GM19043 (cell line): Measurements from ENCODE around the gene NHSL1.

Source experiments
- ATAC-seq: cut with Tn5 transposase; IDR thresholded peaks from one replicate; pipeline ENCODE4 v1.9.1; 2021; ENCODE audit warnings: low read depth; ENCODE audit not compliant: unreplicated experiment

NHSL1 gene, protein sequence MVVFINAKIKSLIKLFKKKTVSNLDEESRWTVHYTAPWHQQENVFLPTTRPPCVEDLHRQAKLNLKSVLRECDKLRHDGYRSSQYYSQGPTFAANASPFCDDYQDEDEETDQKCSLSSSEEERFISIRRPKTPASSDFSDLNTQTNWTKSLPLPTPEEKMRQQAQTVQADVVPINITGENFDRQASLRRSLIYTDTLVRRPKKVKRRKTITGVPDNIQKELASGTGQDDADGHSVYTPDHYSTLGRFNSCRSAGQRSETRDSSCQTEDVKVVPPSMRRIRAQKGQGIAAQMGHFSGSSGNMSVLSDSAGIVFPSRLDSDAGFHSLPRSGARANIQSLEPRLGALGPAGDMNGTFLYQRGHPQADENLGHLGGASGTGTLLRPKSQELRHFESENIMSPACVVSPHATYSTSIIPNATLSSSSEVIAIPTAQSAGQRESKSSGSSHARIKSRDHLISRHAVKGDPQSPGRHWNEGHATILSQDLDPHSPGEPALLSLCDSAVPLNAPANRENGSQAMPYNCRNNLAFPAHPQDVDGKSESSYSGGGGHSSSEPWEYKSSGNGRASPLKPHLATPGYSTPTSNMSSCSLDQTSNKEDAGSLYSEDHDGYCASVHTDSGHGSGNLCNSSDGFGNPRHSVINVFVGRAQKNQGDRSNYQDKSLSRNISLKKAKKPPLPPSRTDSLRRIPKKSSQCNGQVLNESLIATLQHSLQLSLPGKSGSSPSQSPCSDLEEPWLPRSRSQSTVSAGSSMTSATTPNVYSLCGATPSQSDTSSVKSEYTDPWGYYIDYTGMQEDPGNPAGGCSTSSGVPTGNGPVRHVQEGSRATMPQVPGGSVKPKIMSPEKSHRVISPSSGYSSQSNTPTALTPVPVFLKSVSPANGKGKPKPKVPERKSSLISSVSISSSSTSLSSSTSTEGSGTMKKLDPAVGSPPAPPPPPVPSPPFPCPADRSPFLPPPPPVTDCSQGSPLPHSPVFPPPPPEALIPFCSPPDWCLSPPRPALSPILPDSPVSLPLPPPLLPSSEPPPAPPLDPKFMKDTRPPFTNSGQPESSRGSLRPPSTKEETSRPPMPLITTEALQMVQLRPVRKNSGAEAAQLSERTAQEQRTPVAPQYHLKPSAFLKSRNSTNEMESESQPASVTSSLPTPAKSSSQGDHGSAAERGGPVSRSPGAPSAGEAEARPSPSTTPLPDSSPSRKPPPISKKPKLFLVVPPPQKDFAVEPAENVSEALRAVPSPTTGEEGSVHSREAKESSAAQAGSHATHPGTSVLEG (N-terminal part only)

DNA sequence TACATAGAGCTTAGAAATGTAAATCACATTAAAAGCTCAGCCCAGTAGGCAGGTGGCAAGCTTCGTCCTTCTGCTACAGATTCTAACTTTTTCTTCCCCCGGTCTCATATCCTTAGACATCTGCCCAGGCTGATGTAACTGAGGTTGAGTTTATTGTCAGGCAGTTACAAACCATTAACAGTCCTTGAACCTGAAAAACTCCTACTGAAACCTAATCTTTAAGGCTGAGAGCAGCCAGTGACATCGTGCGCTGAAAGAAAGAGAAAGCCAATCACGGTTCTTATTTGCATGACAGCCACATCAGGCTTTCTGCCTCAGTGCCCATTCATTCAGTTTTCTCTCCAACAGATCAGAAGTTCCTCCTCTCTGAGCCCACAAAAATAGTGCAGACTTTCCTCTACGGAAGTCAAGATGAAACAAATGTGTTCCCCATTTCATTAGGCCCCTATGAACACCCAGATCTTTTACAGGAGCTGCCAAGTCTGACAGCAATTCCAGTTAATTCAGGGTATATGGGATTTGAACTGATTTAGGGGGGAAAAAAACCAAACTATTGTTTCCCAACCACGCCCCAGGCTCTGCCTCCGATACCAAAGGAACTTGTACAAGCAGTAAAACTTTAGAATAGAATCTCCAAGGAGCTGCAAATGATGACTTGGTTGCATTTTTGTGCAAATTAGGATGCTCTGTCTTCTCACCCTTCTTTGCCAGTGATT is at the start of gene NHSL1:
Gene NHSL1, minus strand, starts transcription at position 192 of the 716 bp plus-strand sequence. CDS start 204 bp downstream, outside the sequence.
- ATAC-seq, result peak; percentile 99

GRCh38 chr6:138546733-138547185 is 47.5 kb upstream of the NHSL1 start:
- no peak for ATAC-seq

DNA sequence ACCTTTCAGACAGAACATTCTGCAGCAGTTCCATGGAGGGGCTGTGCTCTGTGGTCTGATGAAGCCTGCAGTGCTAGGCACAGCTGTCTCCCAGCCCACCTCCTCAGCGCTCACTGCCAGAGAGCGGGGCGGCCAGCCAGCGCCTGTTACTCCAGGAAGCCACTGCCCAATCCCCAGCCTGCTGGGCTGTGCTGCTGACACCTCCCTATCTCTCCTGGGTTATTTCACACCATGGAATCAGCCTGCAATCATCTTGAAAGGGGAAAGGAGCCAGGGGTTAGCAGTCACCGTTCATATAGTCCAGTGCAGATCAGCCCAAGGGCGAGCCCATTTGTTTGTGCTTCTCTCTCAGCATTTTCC is 46.3 kb upstream of the NHSL1 start:
- ATAC-seq, result no peak

DNA sequence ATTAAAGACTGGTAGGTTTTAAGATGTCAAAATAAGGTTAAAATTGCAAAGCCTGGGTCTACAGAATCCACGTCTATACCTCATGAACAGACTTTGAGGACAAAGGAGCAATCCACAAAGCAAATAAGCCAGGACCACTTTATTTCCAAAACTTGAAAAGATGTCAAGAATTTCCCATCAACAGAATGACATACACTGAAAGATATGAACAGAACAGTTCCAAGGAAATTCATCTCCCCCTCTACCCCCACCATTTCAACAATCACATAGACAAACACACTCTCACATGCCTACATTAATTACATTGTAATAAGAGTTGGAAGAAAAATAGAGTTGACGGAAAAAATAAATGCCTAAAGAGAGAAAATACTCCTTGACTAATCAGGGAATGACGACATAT is 45.2 kb upstream of the NHSL1 start:
- no peak for ATAC-seq

DNA sequence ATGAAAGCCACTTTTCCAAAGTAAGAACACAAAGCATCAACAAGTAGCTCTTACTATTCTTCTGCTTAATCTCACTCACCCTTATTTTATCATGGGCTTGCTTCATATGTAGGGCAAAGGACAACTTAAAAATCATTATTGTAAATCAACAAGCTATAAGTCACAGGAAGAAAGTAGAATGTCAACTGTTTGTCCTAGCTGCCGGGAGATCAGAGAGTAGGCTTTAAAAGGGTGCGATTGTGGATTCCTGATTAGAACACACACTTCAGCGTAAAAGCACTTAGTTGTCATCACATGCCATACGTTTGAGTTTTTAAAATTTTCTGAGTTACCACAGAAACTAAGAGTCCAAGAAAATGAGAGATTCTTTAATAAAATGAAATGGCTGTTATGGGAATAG is 44.4 kb upstream of the NHSL1 start:
- ATAC-seq, result no peak

DNA sequence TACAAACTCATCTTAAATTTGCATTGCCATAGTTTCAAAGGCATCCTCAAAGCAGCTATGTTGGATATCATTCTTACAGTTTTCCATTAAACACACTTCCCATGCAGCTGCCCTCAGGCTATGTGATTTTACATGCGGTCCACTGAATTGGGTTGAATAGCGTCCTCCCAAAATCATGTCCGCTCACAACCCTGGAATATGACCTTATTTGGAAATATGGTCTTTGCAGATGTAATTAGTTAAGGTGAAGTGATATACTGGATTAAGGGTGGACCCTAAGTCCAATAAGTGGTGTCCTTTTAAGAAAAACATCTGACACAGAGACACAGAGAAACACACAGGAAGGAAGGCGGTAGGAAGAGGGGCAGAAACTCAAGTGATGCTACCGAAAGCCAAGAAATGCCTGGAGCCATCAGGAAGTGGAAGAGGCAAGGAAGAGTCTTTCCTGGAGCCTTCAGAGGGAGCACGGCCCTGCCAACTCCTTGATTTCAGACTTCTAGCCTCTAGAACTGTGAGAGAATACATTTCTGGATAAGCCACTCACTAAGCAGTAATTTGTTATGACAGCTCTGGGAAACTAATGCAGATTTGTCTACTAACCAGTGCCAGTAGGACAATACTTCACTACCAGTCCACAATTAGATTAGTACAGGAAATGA is 42.7 kb upstream of the NHSL1 start:
- ATAC-seq, result no peak

DNA sequence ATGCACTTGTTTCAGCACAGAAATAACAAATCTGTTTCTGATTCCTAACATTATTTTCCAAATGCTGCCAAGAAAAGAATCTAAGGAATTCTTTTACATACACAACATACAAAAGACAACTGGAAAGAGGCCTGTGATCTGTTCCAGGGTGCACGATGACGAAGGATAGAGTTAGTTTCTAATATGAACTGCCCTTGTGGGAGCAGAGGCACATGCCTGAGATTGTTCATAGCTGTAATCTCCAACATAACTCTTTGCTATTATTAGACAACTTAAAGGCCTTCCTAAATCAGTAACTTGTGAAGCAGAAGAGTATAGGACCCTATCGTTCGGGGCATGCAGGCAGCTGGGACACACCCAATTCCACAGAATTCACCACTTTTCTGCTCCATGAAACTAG is 41.2 kb upstream of the NHSL1 start:
- ATAC-seq, result no peak

- no peak for ATAC-seq
Observed at GRCh38 chr6:138539876-138540275, 40.6 kb upstream of the NHSL1 start.

DNA sequence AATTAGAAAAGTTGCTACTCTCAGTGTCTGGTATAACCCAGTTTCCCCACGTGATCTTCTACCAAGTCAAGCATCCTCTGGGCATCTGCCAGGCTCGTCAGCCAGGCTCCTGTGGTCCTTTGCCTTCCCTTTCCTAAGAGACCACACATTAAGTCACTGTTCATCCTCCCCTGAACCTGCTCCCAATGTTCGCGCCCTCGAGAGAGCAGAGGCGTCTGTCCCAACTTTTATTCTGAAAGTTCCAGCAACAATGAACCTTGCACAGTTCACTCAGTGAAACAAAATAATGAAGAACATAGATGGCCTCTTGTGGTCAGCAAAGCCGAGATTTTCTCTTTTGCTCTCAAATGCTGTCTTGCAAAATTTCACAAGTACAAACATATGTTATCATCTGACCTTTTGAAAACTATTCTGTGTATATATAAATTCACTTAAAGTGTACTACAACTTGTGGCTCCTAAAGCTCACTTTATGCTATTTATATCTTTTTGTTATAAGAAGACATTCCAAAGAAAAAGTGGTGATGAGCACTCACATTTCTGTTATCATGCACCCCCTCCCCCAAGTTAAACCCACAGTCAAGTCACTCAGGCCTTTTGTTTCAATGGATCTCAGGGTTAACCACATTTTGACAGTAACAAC is 39.2 kb upstream of the NHSL1 start:
- ATAC-seq, result no peak

DNA sequence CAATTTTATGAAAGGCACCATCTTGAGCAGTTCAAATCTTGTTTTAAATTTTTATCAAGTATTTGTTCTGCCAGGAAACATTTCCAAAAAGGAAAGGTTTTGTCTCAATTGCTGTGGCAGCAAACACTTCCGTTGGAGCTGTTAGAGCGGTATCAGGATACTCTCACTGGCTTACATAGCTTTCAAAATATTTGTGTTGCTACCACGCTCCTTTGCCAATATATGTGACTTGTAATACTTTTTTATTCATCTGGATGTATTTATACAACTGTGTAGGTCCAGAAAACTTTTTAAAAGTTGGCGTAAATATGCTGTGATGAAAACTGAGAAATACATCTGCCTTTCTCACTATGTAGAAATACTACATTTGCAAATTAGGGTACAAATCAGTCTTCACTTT is 37.8 kb upstream of the NHSL1 start:
- ATAC-seq, result no peak

DNA sequence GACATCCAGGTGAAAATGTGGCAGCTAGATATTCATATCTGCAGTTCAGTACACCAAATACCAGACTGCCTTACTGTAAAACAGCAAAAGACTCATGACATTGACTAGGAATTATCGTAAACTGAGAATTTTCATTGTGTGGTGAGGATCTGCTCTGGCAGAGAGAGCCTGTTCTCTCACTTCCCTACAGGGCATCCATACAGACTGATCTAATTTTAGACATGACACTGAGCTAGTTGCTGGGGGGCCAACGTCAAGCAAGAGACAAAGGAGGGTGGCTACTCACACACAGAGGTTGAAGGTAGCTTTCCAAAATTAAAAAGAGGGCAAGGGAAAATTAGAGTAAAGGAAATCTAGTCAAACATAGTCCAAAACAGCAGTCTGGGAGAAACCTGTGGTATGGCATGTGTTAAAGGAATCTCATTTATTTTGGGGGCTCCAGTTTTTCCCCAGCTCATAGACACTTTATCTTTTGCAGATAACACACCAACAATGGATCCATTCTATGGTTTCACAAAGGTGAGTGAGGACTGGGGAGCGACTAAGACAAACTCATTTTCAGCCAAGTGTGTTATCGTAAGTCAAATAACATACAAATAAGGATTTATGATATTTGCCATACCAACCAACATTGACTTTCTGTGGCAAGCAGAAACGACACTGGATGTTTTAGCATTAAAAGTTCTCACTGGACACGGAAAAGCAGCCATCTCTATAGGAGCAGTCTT is 36.6 kb upstream of the NHSL1 start:
- ATAC-seq, result no peak

- ATAC-seq, result no peak
Observed at GRCh38 chr6:138533667-138534066, 34.4 kb upstream of the NHSL1 start.

- no peak for ATAC-seq
Observed at GRCh38 chr6:138531387-138531786, 32.1 kb upstream of the NHSL1 start.

DNA sequence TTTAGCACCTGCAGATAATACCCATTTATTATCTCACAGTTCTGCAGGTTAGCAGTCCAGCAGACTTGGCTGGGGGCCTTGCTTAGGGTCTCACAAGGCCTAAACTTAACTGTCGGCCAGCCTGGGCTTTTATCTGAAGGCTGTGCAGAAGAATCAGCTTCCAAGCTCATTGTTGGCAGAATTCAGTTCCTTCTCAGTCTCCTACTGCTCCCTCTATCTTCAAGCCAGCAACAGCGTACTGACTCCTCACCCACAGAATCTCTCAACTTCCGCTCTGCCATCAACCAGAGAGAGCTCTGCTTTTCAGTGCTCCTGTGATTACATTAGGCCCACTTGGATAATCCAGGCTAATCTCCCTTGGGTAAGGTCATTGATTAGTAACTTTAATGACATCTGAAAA is 30.2 kb upstream of the NHSL1 start:
- no peak for ATAC-seq

GRCh38 chr6:138528956-138529355 is 29.7 kb upstream of the NHSL1 start:
- ATAC-seq, result no peak

- ATAC-seq, result no peak
Observed at GRCh38 chr6:138528137-138528536, 28.8 kb upstream of the NHSL1 start.

- no peak for ATAC-seq
Observed at GRCh38 chr6:138527411-138528088, 28.3 kb upstream of the NHSL1 start.

- no peak for ATAC-seq
Observed at GRCh38 chr6:138526822-138527235, 27.5 kb upstream of the NHSL1 start.
